Measurements from ENCODE around the gene FAM110A. TPM values are rescaled to one million over a fixed set of nuclear protein-coding genes. Genes with fewer than 3 reads are reported as not detected.

The FAM110A gene
- total and polyA plus RNA-seq, 9 of the 15 experiments (the other 6 are each of a cell fraction or from before 2014, with no cell fraction given): 0.73 to 15.5 (median 3.6) TPM

DNA sequence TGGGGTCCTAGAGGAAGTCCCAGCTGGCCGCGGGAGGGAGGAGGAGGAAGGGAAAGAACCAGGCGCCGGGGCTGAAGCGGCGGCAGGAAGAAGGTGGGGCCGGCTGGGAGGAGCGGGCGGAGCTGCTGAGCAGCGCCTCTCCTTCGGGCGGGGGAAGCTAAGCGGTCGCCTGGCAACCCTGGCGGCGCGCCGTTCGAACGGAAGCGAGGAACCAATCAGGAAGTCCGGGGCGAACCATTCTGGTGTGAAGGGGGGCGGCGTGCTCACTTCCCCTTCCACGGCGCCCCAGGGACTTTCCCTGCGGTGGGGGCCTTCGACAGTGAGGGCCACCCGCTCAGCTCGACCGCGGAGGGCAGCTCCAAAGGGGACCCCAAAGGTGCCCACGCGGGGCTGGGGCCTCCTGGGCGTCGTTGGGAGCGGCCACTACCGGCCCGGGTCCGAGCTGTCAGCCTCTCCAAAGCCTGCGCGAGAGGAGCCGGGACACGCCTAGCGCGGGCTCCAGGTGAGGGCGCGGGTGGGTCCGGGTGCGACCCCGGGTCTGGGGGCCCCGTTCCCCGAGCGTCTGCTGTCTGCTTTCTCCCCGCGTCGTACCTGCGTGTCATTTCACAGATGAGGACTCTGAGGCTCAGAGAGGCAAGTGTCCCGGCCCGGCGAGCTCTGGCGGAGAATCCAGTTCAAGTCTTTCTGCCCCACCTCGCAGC lies at the start of gene FAM110A (continued):
- TF ChIP-seq SAFB2 (IDR thresholded peaks at IDR 0.05; ENCODE audit: borderline replicate concordance, low read depth, low read length, severe bottlenecking) (no peak), NR2C2 (CRISPR knock-in tag; IDR thresholded peaks at IDR 0.05) (no peak), NR2C2 (tag; IDR thresholded peaks at IDR 0.05) (no peak), FIP1L1 (IDR thresholded peaks at IDR 0.05; ENCODE audit: low read depth, low read length, poor library complexity, severe bottlenecking) (peak; percentile 35), EP400 (IDR thresholded peaks at IDR 0.05) (peak; percentile 59; the same call in 1 of the 2 replicates), MTA3 (IDR thresholded peaks at IDR 0.05; ENCODE audit: borderline replicate concordance) (peak; percentile 77; the same call in 1 of the 2 replicates), EZH2 (IDR thresholded peaks at IDR 0.05; ENCODE audit: borderline replicate concordance, low read depth, low read length) (no peak), NEUROD1 (IDR thresholded peaks at IDR 0.05; ENCODE audit: borderline replicate concordance, low read depth, low read length, partially characterized antibody) (peak; percentile 80), ZNF584 (CRISPR knock-in tag; IDR thresholded peaks at IDR 0.05; ENCODE audit: low read depth) (no peak), SPI1 (IDR thresholded peaks at IDR 0.05; ENCODE audit: borderline replicate concordance, low read depth, low read length) (peak; percentile 73), ZNF3 (CRISPR knock-in tag; IDR thresholded peaks at IDR 0.05) (no peak), PHB (CRISPR knock-in tag; IDR thresholded peaks at IDR 0.05) (no peak), ZNF766 (CRISPR knock-in tag; conservative IDR thresholded peaks at IDR 0.05) (no peak), SREBF1 (IDR thresholded peaks at IDR 0.05; ENCODE audit: borderline replicate concordance, low read depth, low read length) (peak; percentile 60; the same call in 1 of the 2 replicates), ZNF561 (CRISPR knock-in tag; conservative IDR thresholded peaks at IDR 0.05) (no peak), NONO (IDR thresholded peaks at IDR 0.05; ENCODE audit: low read depth in 2 of 2, low read length in 1 of 2) (peak in 1 of 2 experiments; percentile 99; a peak in 2 of 4 replicates), RFX5 (IDR thresholded peaks at IDR 0.05; ENCODE audit: low read depth, low read length) (no peak)
- TF ChIP-seq, protein P1, sequence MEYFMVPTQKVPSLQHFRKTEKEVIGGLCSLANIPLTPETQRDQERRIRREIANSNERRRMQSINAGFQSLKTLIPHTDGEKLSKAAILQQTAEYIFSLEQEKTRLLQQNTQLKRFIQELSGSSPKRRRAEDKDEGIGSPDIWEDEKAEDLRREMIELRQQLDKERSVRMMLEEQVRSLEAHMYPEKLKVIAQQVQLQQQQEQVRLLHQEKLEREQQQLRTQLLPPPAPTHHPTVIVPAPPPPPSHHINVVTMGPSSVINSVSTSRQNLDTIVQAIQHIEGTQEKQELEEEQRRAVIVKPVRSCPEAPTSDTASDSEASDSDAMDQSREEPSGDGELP (CRISPR knock-in tag; IDR thresholded peaks at IDR 0.05; ENCODE audit: borderline replicate concordance): peak; percentile 98
- TF ChIP-seq, protein P2, sequence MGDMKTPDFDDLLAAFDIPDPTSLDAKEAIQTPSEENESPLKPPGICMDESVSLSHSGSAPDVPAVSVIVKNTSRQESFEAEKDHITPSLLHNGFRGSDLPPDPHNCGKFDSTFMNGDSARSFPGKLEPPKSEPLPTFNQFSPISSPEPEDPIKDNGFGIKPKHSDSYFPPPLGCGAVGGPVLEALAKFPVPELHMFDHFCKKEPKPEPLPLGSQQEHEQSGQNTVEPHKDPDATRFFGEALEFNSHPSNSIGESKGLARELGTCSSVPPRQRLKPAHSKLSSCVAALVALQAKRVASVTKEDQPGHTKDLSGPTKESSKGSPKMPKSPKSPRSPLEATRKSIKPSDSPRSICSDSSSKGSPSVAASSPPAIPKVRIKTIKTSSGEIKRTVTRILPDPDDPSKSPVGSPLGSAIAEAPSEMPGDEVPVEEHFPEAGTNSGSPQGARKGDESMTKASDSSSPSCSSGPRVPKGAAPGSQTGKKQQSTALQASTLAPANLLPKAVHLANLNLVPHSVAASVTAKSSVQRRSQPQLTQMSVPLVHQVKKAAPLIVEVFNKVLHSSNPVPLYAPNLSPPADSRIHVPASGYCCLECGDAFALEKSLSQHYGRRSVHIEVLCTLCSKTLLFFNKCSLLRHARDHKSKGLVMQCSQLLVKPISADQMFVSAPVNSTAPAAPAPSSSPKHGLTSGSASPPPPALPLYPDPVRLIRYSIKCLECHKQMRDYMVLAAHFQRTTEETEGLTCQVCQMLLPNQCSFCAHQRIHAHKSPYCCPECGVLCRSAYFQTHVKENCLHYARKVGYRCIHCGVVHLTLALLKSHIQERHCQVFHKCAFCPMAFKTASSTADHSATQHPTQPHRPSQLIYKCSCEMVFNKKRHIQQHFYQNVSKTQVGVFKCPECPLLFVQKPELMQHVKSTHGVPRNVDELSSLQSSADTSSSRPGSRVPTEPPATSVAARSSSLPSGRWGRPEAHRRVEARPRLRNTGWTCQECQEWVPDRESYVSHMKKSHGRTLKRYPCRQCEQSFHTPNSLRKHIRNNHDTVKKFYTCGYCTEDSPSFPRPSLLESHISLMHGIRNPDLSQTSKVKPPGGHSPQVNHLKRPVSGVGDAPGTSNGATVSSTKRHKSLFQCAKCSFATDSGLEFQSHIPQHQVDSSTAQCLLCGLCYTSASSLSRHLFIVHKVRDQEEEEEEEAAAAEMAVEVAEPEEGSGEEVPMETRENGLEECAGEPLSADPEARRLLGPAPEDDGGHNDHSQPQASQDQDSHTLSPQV (IDR thresholded peaks at IDR 0.05): no peak
- TF ChIP-seq, protein P3, sequence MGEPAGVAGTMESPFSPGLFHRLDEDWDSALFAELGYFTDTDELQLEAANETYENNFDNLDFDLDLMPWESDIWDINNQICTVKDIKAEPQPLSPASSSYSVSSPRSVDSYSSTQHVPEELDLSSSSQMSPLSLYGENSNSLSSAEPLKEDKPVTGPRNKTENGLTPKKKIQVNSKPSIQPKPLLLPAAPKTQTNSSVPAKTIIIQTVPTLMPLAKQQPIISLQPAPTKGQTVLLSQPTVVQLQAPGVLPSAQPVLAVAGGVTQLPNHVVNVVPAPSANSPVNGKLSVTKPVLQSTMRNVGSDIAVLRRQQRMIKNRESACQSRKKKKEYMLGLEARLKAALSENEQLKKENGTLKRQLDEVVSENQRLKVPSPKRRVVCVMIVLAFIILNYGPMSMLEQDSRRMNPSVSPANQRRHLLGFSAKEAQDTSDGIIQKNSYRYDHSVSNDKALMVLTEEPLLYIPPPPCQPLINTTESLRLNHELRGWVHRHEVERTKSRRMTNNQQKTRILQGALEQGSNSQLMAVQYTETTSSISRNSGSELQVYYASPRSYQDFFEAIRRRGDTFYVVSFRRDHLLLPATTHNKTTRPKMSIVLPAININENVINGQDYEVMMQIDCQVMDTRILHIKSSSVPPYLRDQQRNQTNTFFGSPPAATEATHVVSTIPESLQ (CRISPR knock-in tag; IDR thresholded peaks at IDR 0.05): no peak
